WTC11 (cell line): ENCODE measurements around the gene SMOC2. TPM values are rescaled to one million over a fixed set of nuclear protein-coding genes. Genes with fewer than 3 reads are reported as not detected.

Source experiments
- ATAC-seq: fragments of 200-7000 bp; cut with Tn5 transposase; 2 replicates; pipeline ENCODE4 v1.10.0; 2021; ENCODE audit warnings: mild to moderate bottlenecking, moderate library complexity
- CTCF ChIA-PET: fragments of 300-600 bp; sonication (Branson Sonifier 250); formaldehyde crosslinking; loops from one replicate; lab custom pipeline; 2021; ENCODE audit warnings: antibody characterized with exemption; lab: Charles Lee
- POLR2A ChIA-PET: fragments of 350-600 bp; sonication (Branson Sonifier 250); formaldehyde crosslinking; loops from one replicate; lab custom pipeline; 2021; ENCODE audit warnings: antibody characterized with exemption; lab: Charles Lee
- DNase-seq: peaks from one replicate; pipeline ENCODE4 v3.0.0; 2021; ENCODE audit warnings: low spot score
- H3K27ac Mint-ChIP-seq: 2 replicates; pipeline ENCODE4 v1.8.0; 2021; ENCODE audit warnings: mixed read lengths
- H3K27me3 Mint-ChIP-seq: 2 replicates; pipeline ENCODE4 v1.8.0; 2021; ENCODE audit warnings: low read depth, mild to moderate bottlenecking, moderate library complexity, mixed read lengths
- H3K36me3 Mint-ChIP-seq: 2 replicates; pipeline ENCODE4 v1.8.0; 2021; ENCODE audit warnings: mixed read lengths
- H3K4me1 Mint-ChIP-seq: 2 replicates; pipeline ENCODE4 v1.8.0; 2022; ENCODE audit warnings: mixed read lengths
- H3K4me3 Mint-ChIP-seq: 2 replicates; pipeline ENCODE4 v1.8.0; 2021; ENCODE audit warnings: mild to moderate bottlenecking, moderate library complexity, mixed read lengths
- H3K9me3 Mint-ChIP-seq: 2 replicates; pipeline ENCODE4 v1.8.0; 2021; ENCODE audit warnings: mixed read lengths
- CBFB ChIP-seq: sonication (generic); formaldehyde crosslinking; IDR thresholded peaks from 2 replicates; pipeline ENCODE4 v1.8.1; 2022; ENCODE audit warnings: mild to moderate bottlenecking, low read depth, missing genetic modification reagents
- CREB1 ChIP-seq: sonication (generic); formaldehyde crosslinking; IDR thresholded peaks from 2 replicates; pipeline ENCODE4 v1.8.0; 2023; ENCODE audit warnings: mild to moderate bottlenecking, missing genetic modification reagents
- CREM ChIP-seq: sonication (generic); formaldehyde crosslinking; IDR thresholded peaks from 2 replicates; pipeline ENCODE4 v1.8.1; 2022; ENCODE audit warnings: mild to moderate bottlenecking, missing genetic modification reagents, moderate library complexity
- ELF4 ChIP-seq: sonication (generic); formaldehyde crosslinking; IDR thresholded peaks from 2 replicates; pipeline ENCODE4 v1.8.1; 2022; ENCODE audit warnings: low read depth, mild to moderate bottlenecking, moderate library complexity, missing genetic modification reagents
- ESRRA ChIP-seq: sonication (generic); formaldehyde crosslinking; IDR thresholded peaks from 2 replicates; pipeline ENCODE4 v1.8.1; 2022; ENCODE audit warnings: mild to moderate bottlenecking, missing genetic modification reagents, borderline replicate concordance
- GTF2I ChIP-seq: fragments of 250-450 bp; sonication (Bioruptor Pico); conservative IDR thresholded peaks from 2 replicates; pipeline ENCODE4 v1.4.0; 2021; ENCODE audit warnings: mild to moderate bottlenecking
- MXD4 ChIP-seq: fragments of 250-450 bp; sonication (Bioruptor Pico); IDR thresholded peaks from 2 replicates; pipeline ENCODE4 v1.8.0; 2021; ENCODE audit warnings: mild to moderate bottlenecking, moderate library complexity, borderline replicate concordance
- MYBL2 ChIP-seq: sonication (generic); formaldehyde crosslinking; IDR thresholded peaks from 2 replicates; pipeline ENCODE4 v1.8.1; 2023; ENCODE audit warnings: mild to moderate bottlenecking, moderate library complexity, missing genetic modification reagents
- NR2C2 ChIP-seq: sonication (generic); formaldehyde crosslinking; IDR thresholded peaks from 2 replicates; pipeline ENCODE4 v1.8.0; 2022; ENCODE audit warnings: mild to moderate bottlenecking, missing genetic modification reagents
- RORB ChIP-seq: fragments of 250-450 bp; sonication (Bioruptor Pico); IDR thresholded peaks from 2 replicates; pipeline ENCODE4 v1.9.0; 2021; ENCODE audit warnings: mild to moderate bottlenecking
- SOX15 ChIP-seq: fragments of 250-450 bp; sonication (Bioruptor Pico); IDR thresholded peaks from 2 replicates; pipeline ENCODE4 v1.9.0; 2021; ENCODE audit warnings: mild to moderate bottlenecking
- SP1 ChIP-seq: sonication (generic); formaldehyde crosslinking; conservative IDR thresholded peaks from 2 replicates; pipeline ENCODE4 v1.8.1; 2022; ENCODE audit warnings: missing genetic modification reagents
- total RNA-seq: library from RNA; stranded (reverse); gene quantifications from 3 replicates; pipeline ENCODE4 v1.2.3, GENCODE V29; 2021
- TF ChIP-seq, protein P1 (sequence below): fragments of 250-450 bp; sonication (Bioruptor Pico); IDR thresholded peaks from 2 replicates; pipeline ENCODE4 v2.1.2; 2022; ENCODE audit warnings: mild to moderate bottlenecking, moderate library complexity
- TF ChIP-seq, protein P2 (sequence below): sonication (generic); formaldehyde crosslinking; IDR thresholded peaks from 2 replicates; pipeline ENCODE4 v1.8.0; 2022; ENCODE audit warnings: missing genetic modification reagents
- TF ChIP-seq, protein P3 (sequence below): sonication (generic); formaldehyde crosslinking; IDR thresholded peaks from 2 replicates; pipeline ENCODE4 v1.8.0; 2022; ENCODE audit warnings: mild to moderate bottlenecking, missing genetic modification reagents
- TF ChIP-seq, protein P4 (sequence below): sonication (generic); formaldehyde crosslinking; IDR thresholded peaks from 2 replicates; pipeline ENCODE4 v1.8.1; 2023; ENCODE audit warnings: mild to moderate bottlenecking, missing genetic modification reagents, moderate library complexity
- TF ChIP-seq, protein P5 (sequence below): sonication (generic); formaldehyde crosslinking; IDR thresholded peaks from 2 replicates; pipeline ENCODE4 v1.8.1; 2023; ENCODE audit warnings: mild to moderate bottlenecking, missing genetic modification reagents, moderate library complexity
- TF ChIP-seq, protein P6 (sequence below): sonication (generic); formaldehyde crosslinking; IDR thresholded peaks from 2 replicates; pipeline ENCODE4 v1.8.0; 2023; ENCODE audit warnings: mild to moderate bottlenecking, missing genetic modification reagents

The SMOC2 gene
- total RNA-seq, 1 experiment from 2014 or later, result 3.9 TPM

DNA sequence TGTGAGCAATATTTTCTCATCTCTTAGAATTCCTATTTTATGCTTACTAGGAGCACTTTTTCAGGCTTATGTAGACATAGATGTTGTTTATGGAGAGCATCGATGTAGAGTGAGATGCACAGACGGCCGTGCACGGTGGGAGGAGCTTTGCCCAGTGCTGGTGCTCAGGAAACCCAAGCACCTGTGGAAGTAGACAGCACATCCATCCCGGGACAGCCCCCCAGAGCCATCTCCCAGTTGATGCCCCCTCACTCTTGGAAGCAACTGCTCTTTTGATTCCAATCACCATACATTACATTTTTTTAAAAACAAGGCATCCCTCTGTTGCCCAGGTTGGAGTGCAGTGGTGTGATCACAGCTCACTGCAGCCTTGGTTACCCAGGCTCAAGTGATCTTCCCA lies 143.7 kb downstream of the SMOC2 start (continued):
- TF ChIP-seq, protein P1, sequence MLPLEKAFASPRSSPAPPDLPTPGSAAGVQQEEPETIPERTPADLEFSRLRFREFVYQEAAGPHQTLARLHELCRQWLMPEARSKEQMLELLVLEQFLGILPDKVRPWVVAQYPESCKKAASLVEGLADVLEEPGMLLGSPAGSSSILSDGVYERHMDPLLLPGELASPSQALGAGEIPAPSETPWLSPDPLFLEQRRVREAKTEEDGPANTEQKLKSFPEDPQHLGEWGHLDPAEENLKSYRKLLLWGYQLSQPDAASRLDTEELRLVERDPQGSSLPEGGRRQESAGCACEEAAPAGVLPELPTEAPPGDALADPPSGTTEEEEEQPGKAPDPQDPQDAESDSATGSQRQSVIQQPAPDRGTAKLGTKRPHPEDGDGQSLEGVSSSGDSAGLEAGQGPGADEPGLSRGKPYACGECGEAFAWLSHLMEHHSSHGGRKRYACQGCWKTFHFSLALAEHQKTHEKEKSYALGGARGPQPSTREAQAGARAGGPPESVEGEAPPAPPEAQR (CRISPR knock-in tag), result no peak
- TF ChIP-seq, all 79 proteins: peak for 0

DNA sequence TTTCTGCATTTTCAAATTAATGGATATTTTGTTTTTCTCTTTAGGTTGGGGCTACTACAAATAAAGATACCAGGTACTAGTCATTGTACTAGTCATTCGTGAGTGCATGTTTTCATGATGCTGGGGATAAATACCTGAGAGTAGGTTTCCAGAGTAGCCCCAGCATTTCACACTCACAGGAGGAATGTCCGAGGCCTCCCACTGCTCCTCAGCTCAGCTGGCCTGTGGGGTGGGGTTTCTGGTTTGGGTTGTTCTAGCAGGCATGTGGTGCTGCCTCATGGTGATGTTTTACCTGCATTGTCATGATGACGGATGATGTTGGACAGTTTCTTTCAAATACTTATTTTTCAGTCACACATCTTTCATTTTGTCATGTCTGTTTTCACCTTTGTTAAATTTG lies 144.5 kb downstream of the SMOC2 start:
- H3K27ac Mint-ChIP-seq, result no peak overlapping the region
- no peaks in the 10 kb centered on the region for H3K36me3 Mint-ChIP-seq
- no peaks in the 10 kb centered on the region for H3K27me3 Mint-ChIP-seq
- ChIA-PET POLR2A (no interaction called here), CTCF (interaction anchor here (0.9 to 1.5 kb wide), 2 partner anchors 22 to 126 kb away, joined by 3 to 6 read pairs; no protein-coding TSS in a partner anchor)
- H3K4me1 Mint-ChIP-seq, result peaks cover 11% of the 10 kb centered on the region
- no peak overlapping the region for H3K4me3 Mint-ChIP-seq
- H3K9me3 Mint-ChIP-seq, result no peaks in the 10 kb centered on the region
- DNase-seq (no peak), ATAC-seq (no peak)
- TF ChIP-seq NR2C2 (CRISPR knock-in tag), result no peak
- no peak for TF ChIP-seq CREM
- TF ChIP-seq SOX15 (CRISPR knock-in tag), result no peak

DNA sequence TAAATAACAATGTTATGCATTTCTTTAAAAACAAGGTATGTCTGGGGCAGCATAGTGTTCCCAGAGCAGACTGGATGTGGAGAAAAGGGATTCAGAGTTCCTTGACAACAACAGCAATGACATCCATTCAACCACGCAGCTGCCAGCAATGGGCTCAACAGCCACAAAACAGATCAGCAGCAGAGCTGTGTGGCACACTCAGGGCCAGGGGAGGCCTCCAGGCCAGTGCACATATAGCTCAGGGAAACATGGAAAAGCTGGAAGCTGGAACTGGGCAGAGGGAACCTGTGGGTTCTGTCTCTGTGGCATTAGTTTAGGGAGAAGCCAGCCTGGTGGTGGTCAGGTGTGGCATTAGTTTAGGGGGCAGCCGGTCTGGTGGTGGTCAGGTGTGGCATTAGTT lies 148.3 kb downstream of the SMOC2 start:
- CTCF ChIA-PET, result no interaction called here
- no peak for DNase-seq
- no peak for ATAC-seq
- Mint-ChIP-seq H3K4me1 (peaks cover 11% of the 10 kb centered on the region), H3K27me3 (no peaks in the 10 kb centered on the region), H3K27ac (no peak overlapping the region), H3K4me3 (no peak overlapping the region), H3K9me3 (0 out of 2 replicates have a peak, but pooled peaks cover 4% of the 10 kb centered on the region), H3K36me3 (no peaks in the 10 kb centered on the region)
- TF ChIP-seq, protein P2, sequence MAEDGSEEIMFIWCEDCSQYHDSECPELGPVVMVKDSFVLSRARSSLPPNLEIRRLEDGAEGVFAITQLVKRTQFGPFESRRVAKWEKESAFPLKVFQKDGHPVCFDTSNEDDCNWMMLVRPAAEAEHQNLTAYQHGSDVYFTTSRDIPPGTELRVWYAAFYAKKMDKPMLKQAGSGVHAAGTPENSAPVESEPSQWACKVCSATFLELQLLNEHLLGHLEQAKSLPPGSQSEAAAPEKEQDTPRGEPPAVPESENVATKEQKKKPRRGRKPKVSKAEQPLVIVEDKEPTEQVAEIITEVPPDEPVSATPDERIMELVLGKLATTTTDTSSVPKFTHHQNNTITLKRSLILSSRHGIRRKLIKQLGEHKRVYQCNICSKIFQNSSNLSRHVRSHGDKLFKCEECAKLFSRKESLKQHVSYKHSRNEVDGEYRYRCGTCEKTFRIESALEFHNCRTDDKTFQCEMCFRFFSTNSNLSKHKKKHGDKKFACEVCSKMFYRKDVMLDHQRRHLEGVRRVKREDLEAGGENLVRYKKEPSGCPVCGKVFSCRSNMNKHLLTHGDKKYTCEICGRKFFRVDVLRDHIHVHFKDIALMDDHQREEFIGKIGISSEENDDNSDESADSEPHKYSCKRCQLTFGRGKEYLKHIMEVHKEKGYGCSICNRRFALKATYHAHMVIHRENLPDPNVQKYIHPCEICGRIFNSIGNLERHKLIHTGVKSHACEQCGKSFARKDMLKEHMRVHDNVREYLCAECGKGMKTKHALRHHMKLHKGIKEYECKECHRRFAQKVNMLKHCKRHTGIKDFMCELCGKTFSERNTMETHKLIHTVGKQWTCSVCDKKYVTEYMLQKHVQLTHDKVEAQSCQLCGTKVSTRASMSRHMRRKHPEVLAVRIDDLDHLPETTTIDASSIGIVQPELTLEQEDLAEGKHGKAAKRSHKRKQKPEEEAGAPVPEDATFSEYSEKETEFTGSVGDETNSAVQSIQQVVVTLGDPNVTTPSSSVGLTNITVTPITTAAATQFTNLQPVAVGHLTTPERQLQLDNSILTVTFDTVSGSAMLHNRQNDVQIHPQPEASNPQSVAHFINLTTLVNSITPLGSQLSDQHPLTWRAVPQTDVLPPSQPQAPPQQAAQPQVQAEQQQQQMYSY (CRISPR knock-in tag), result peak; percentile 65
- TF ChIP-seq, protein P3, sequence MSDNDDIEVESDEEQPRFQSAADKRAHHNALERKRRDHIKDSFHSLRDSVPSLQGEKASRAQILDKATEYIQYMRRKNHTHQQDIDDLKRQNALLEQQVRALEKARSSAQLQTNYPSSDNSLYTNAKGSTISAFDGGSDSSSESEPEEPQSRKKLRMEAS (CRISPR knock-in tag), result no peak
- POLR2A ChIA-PET, result no interaction called here

DNA sequence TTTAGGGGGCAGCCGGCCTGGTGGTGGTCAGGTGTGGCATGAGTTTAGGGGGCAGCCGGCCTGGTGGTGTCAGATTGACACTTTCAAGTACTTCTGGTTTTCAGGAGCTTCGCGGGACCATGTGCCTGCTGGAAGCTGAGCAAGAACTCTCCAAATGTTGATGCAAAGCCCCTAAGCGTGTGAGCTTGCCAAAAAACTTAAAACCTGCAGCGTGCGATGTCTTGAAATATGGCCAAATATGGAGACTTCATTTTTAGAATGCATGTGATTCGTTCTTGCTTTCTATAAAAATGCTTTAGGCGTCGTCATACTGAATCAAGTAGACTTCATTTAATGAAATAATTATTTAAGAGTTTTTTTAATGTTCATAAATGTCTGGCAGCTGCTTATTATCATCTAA lies 149.4 kb downstream of the SMOC2 start:
- DNase-seq (no peak), ATAC-seq (no peak)
- Mint-ChIP-seq H3K4me1 (peaks cover 8% of the 10 kb centered on the region), H3K9me3 (0 out of 2 replicates have a peak, but pooled peaks cover 4% of the 10 kb centered on the region), H3K27me3 (no peaks in the 10 kb centered on the region), H3K4me3 (no peak overlapping the region), H3K27ac (no peak overlapping the region), H3K36me3 (no peaks in the 10 kb centered on the region)
- CTCF ChIA-PET, result interaction anchor here (0.6 kb wide), 1 partner anchor 27 kb away, joined by 3 read pairs; no protein-coding TSS in a partner anchor
- POLR2A ChIA-PET, result no interaction called here
- TF ChIP-seq, protein P1 (CRISPR knock-in tag), result no peak
- TF ChIP-seq MXD4 (CRISPR knock-in tag) (no peak), CBFB (no peak), CREB1 (CRISPR knock-in tag) (no peak), SP1 (no peak), ESRRA (CRISPR knock-in tag) (no peak), GTF2I (CRISPR knock-in tag) (no peak), MYBL2 (CRISPR knock-in tag) (no peak), ELF4 (CRISPR knock-in tag) (no peak), RORB (CRISPR knock-in tag) (no peak)
- TF ChIP-seq, protein P4, sequence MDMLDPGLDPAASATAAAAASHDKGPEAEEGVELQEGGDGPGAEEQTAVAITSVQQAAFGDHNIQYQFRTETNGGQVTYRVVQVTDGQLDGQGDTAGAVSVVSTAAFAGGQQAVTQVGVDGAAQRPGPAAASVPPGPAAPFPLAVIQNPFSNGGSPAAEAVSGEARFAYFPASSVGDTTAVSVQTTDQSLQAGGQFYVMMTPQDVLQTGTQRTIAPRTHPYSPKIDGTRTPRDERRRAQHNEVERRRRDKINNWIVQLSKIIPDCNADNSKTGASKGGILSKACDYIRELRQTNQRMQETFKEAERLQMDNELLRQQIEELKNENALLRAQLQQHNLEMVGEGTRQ (CRISPR knock-in tag), result no peak
- TF ChIP-seq, protein P5, sequence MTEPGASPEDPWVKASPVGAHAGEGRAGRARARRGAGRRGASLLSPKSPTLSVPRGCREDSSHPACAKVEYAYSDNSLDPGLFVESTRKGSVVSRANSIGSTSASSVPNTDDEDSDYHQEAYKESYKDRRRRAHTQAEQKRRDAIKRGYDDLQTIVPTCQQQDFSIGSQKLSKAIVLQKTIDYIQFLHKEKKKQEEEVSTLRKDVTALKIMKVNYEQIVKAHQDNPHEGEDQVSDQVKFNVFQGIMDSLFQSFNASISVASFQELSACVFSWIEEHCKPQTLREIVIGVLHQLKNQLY, result no peak
- TF ChIP-seq, protein P6, sequence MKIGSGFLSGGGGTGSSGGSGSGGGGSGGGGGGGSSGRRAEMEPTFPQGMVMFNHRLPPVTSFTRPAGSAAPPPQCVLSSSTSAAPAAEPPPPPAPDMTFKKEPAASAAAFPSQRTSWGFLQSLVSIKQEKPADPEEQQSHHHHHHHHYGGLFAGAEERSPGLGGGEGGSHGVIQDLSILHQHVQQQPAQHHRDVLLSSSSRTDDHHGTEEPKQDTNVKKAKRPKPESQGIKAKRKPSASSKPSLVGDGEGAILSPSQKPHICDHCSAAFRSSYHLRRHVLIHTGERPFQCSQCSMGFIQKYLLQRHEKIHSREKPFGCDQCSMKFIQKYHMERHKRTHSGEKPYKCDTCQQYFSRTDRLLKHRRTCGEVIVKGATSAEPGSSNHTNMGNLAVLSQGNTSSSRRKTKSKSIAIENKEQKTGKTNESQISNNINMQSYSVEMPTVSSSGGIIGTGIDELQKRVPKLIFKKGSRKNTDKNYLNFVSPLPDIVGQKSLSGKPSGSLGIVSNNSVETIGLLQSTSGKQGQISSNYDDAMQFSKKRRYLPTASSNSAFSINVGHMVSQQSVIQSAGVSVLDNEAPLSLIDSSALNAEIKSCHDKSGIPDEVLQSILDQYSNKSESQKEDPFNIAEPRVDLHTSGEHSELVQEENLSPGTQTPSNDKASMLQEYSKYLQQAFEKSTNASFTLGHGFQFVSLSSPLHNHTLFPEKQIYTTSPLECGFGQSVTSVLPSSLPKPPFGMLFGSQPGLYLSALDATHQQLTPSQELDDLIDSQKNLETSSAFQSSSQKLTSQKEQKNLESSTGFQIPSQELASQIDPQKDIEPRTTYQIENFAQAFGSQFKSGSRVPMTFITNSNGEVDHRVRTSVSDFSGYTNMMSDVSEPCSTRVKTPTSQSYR, result no peak
